Neuronal stem cell (in vitro differentiated cells): ENCODE data around the gene ROS1.

ENCODE experiments used
- DNase-seq: peaks from one replicate; pipeline ENCODE4 v3.0.0-alpha.2; 2013; ENCODE audit warnings: low spot score
- H2AFZ ChIP-seq: one replicate; pipeline ENCODE4 v1.6.1; 2013; ENCODE audit warnings: mild to moderate bottlenecking, low read length, inconsistent platforms
- H2AK5ac ChIP-seq: 2 replicates; pipeline ENCODE4 v1.6.1; 2013; ENCODE audit warnings: low read depth, mild to moderate bottlenecking, inconsistent platforms, low read length, moderate library complexity, mixed read lengths
- H2BK120ac ChIP-seq: 2 replicates; pipeline ENCODE4 v1.6.1; 2013; ENCODE audit warnings: low read depth, mild to moderate bottlenecking, inconsistent platforms, low read length, moderate library complexity, mixed read lengths
- H2BK12ac ChIP-seq: one replicate; pipeline ENCODE4 v1.6.1; 2013; ENCODE audit warnings: low read length, inconsistent platforms
- H2BK15ac ChIP-seq: 2 replicates; pipeline ENCODE4 v1.6.1; 2013; ENCODE audit warnings: mild to moderate bottlenecking, low read length, inconsistent platforms, mixed read lengths
- H2BK5ac ChIP-seq: one replicate; pipeline ENCODE4 v1.6.1; 2013; ENCODE audit warnings: inconsistent platforms, mild to moderate bottlenecking, low read length, moderate library complexity
- H3K14ac ChIP-seq: one replicate; pipeline ENCODE4 v1.6.1; 2013; ENCODE audit warnings: low read length, inconsistent platforms
- H3K18ac ChIP-seq: 2 replicates; pipeline ENCODE4 v1.6.1; 2013; ENCODE audit warnings: low read length, inconsistent platforms
- H3K23ac ChIP-seq: 2 replicates; pipeline ENCODE4 v1.6.1; 2013; ENCODE audit warnings: low read depth, mild to moderate bottlenecking, mixed read lengths, low read length, inconsistent platforms; ENCODE audit not compliant: poor library complexity
- H3K27ac ChIP-seq: replicated peaks from 3 replicates; pipeline ENCODE4 v1.5.1; 2013; ENCODE audit warnings: low read length, inconsistent platforms
- H3K27me3 ChIP-seq, 3 experiments: 2 replicates each; pipeline ENCODE4 v1.6.1; 2013; ENCODE audit warnings: low read length in 3 of 3, mild to moderate bottlenecking in 2 of 3, inconsistent platforms in 1 of 3, low read depth in 1 of 3, mixed read lengths in 1 of 3, moderate library complexity in 1 of 3; ENCODE audit not compliant: control insufficient read depth in 3 of 3, insufficient read depth in 3 of 3
- H3K36me3 ChIP-seq, 2 donors: replicated peaks in 1 of 2; 2 replicates each; pipeline ENCODE4 v1.6.1; 2013; ENCODE audit warnings: low read length in 2 of 2; ENCODE audit not compliant: control insufficient read depth in 2 of 2, insufficient read depth in 2 of 2
- H3K4ac ChIP-seq: 2 replicates; pipeline ENCODE4 v1.6.1; 2013; ENCODE audit warnings: inconsistent platforms, mild to moderate bottlenecking, low read length, moderate library complexity
- H3K4me1 ChIP-seq, 2 donors: 1 replicate in 1 of 2; 2 replicates in 1 of 2; pipeline ENCODE4 v1.6.1; 2013; ENCODE audit warnings: low read length in 2 of 2, low read depth in 1 of 2; ENCODE audit not compliant: control insufficient read depth in 2 of 2, insufficient read depth in 1 of 2
- H3K4me2 ChIP-seq: one replicate; pipeline ENCODE4 v1.6.1; 2013; ENCODE audit warnings: mild to moderate bottlenecking, low read length, inconsistent platforms; ENCODE audit not compliant: insufficient read depth, poor library complexity, severe bottlenecking
- H3K4me3 ChIP-seq, 2 donors: 2 replicates each; pipeline ENCODE4 v1.5.1; 2013; ENCODE audit warnings: low read length in 2 of 2, mild to moderate bottlenecking in 2 of 2, inconsistent platforms in 1 of 2, moderate library complexity in 1 of 2
- H3K79me1 ChIP-seq: one replicate; pipeline ENCODE4 v1.6.1; 2013; ENCODE audit warnings: low read depth, mild to moderate bottlenecking, inconsistent platforms, low read length, moderate library complexity
- H3K9ac ChIP-seq: one replicate; pipeline ENCODE4 v1.6.1; 2013; ENCODE audit warnings: mild to moderate bottlenecking, low read depth, low read length, inconsistent platforms; ENCODE audit not compliant: poor library complexity
- H3K9me3 ChIP-seq, 2 donors: replicated peaks in 1 of 2; 2 replicates each; pipeline versions ENCODE3 to v1.6.1; 2013; ENCODE audit warnings: low read length in 2 of 2, mild to moderate bottlenecking in 2 of 2, inconsistent platforms in 1 of 2, low read depth in 1 of 2, mixed read lengths in 1 of 2, moderate library complexity in 1 of 2; ENCODE audit not compliant: control insufficient read depth in 2 of 2, insufficient read depth in 1 of 2
- H4K8ac ChIP-seq: one replicate; pipeline ENCODE4 v1.6.1; 2013; ENCODE audit warnings: low read depth, mild to moderate bottlenecking, inconsistent platforms, low read length, moderate library complexity
- H4K91ac ChIP-seq: one replicate; pipeline ENCODE4 v1.6.1; 2013; ENCODE audit warnings: low read length, low read depth, mild to moderate bottlenecking, inconsistent platforms; ENCODE audit not compliant: poor library complexity
- WGBS, 2 donors: extraction: QIAGEN DNeasy Blood & Tissue Kit; methylation state at CpG; one replicate each; pipeline ENCODE4 v1.1.7; 2013; ENCODE audit warnings: missing lambda C conversion rate in 2 of 2, mixed read lengths in 1 of 2; ENCODE audit not compliant: insufficient read length in 2 of 2, insufficient replicate concordance in 1 of 2; ENCODE audit errors: extremely low coverage in 2 of 2; 5-methylcytosine and 5-hydroxymethylcytosine counted together

The ROS1 gene

DNA sequence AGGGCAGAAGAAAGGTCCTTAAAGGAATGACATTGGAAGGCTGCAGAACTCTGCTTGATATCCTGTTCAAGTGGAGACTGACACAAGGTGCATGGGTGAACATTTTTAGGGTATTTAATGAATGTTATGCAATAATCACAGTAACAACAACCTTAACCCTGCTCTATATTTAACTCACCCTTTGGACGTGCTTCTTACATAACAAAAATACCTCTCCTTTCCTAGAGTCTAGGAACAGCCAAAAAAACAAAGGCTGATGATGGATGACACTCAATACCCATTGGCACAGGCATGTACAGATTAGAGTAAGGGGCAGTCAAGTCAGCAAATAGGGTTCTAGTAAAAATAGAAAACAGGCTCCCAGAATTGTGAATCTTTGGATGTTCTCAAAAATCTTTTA lies 30.6 kb downstream of the ROS1 start:
- Histone ChIP-seq H3K9me3 (no peaks in the 10 kb centered on the region), H3K14ac (no peak overlapping the region), H3K9ac (no peak overlapping the region), H2BK15ac (no peak overlapping the region), H3K23ac (no peak overlapping the region), H2BK120ac (no peak overlapping the region), H4K91ac (no peak overlapping the region), H3K79me1 (no peaks in the 10 kb centered on the region), H3K4me1 (no peaks in the 10 kb centered on the region), H3K4me2 (no peak overlapping the region), H3K18ac (no peak overlapping the region), H2AK5ac (no peak overlapping the region), H2BK5ac (no peak overlapping the region), H3K4ac (no peak overlapping the region), H3K36me3 (no peaks in the 10 kb centered on the region), H2BK12ac (no peak overlapping the region), H3K27ac (no peak overlapping the region), H2AFZ (no peak overlapping the region), H3K4me3 (no peak overlapping the region), H4K8ac (no peak overlapping the region), H3K27me3 (no peaks in the 10 kb centered on the region)
- no CpG with 5 or more reads among the region's 1 CpG for WGBS, 2 donors
- no peak for DNase-seq

DNA sequence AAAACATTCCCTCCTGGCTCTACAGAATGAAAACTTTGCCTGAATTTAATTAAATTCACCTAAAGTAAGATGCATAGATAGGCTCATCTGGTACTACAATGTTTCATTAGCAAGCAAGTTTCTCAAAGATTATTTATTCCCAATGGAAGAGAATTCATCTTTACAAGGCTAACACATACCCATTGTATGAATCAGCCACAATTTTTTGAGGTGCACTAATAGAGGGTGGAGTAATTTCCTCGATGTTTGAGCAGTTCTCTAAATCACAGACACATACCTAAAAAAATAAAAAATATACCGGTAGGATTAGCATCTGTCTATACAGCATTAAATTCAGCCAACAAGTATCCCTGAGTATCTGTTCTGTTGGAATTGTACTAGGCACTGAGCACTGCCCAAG lies 32.7 kb downstream of the ROS1 start:
- no peak overlapping the region for H2BK12ac ChIP-seq
- no peak for DNase-seq
- no peaks in the 10 kb centered on the region for H3K27me3 ChIP-seq
- no peak overlapping the region for H3K14ac ChIP-seq
- no peak overlapping the region for H3K4me3 ChIP-seq
- no peak overlapping the region for H4K91ac ChIP-seq
- H3K4ac ChIP-seq = no peak overlapping the region
- no peak overlapping the region for H3K4me2 ChIP-seq
- H3K18ac ChIP-seq = no peak overlapping the region
- H2BK120ac ChIP-seq = no peak overlapping the region
- H2BK15ac ChIP-seq = no peak overlapping the region
- no peaks in the 10 kb centered on the region for H3K9me3 ChIP-seq
- no peak overlapping the region for H2AK5ac ChIP-seq
- H3K4me1 ChIP-seq = no peaks in the 10 kb centered on the region
- no peaks in the 10 kb centered on the region for H3K36me3 ChIP-seq
- H2BK5ac ChIP-seq = no peak overlapping the region
- no peak overlapping the region for H3K27ac ChIP-seq
- no peak overlapping the region for H3K23ac ChIP-seq
- no peak overlapping the region for H4K8ac ChIP-seq
- H3K9ac ChIP-seq = no peak overlapping the region
- no peak overlapping the region for H2AFZ ChIP-seq
- H3K79me1 ChIP-seq = no peaks in the 10 kb centered on the region
- WGBS, 2 donors = no CpG with 5 or more reads among the region's 2 CpGs

- Histone ChIP-seq H3K79me1 (no peaks in the 10 kb centered on the region), H2BK5ac (no peak overlapping the region), H3K9ac (no peak overlapping the region), H2BK12ac (no peak overlapping the region), H4K8ac (no peak overlapping the region), H3K4me1 (no peaks in the 10 kb centered on the region), H3K27me3 (no peaks in the 10 kb centered on the region), H2BK120ac (no peak overlapping the region), H3K18ac (no peak overlapping the region), H4K91ac (no peak overlapping the region), H3K4me2 (no peak overlapping the region), H3K4ac (no peak overlapping the region), H2AK5ac (no peak overlapping the region), H3K4me3 (no peak overlapping the region), H2AFZ (no peak overlapping the region), H3K23ac (no peak overlapping the region), H3K14ac (no peak overlapping the region), H3K36me3 (no peaks in the 10 kb centered on the region), H3K9me3 (no peaks in the 10 kb centered on the region), H2BK15ac (no peak overlapping the region), H3K27ac (no peak overlapping the region)
- no CpG with 5 or more reads among the region's 3 CpGs for WGBS, 2 donors
- DNase-seq = no peak
Observed at GRCh38 chr6:117391874-117392583, 33.7 kb downstream of the ROS1 start.

DNA sequence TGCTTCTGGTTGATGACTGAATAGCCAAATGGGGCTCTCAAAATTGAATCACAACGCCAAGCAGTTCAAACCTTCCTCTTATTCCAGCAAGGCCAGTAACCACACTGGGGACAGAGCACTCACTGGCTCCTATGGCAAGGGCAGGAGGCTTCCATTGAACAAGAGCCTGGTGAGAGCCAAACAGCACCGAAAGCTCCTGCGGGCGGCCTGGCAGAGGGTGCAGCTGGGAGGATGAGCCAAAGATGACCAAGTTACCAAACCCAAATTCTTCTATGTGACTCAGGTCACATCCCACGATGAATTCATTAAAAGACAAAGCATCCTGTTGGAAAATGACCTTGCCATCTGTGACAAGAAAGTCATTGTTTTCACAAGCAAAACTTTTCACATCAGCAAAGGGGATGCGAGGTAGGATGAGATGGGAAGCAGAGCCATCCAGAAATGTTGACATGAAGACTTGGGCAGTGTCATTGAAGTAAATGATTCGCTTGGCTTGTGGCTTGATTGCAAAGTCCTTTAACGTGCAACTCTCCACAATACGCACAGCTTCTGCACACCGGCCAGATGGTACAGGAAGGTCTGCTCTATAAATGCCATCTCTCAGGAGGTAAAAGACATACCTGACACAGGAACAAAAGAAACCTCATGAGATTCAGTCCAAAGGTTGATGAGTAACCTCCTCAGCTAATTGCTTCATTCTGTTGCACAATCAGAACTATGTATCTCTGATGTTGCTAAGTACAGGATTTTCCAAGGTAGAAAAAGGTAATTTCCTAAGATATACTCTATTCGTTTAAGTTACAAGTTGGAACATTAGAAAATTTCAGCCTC lies 36.3 kb downstream of the ROS1 start:
- H2BK15ac ChIP-seq = no peak overlapping the region
- no peak overlapping the region for H2BK12ac ChIP-seq
- no peak overlapping the region for H4K91ac ChIP-seq

More for the DNA sequence above, 36.3 kb downstream of the ROS1 start:
- no CpG with 5 or more reads among the region's 11 CpGs for WGBS, 2 donors
- Histone ChIP-seq H3K36me3 (no peaks in the 10 kb centered on the region), H3K18ac (no peak overlapping the region), H2BK120ac (no peak overlapping the region), H3K4me3 (no peak overlapping the region), H3K4me1 (no peaks in the 10 kb centered on the region), H3K27ac (no peak overlapping the region), H3K27me3 (no peaks in the 10 kb centered on the region), H2AFZ (no peak overlapping the region), H2AK5ac (no peak overlapping the region), H2BK5ac (no peak overlapping the region), H3K9ac (no peak overlapping the region), H3K79me1 (no peaks in the 10 kb centered on the region), H3K4me2 (no peak overlapping the region), H3K23ac (no peak overlapping the region), H3K4ac (no peak overlapping the region), H3K14ac (no peak overlapping the region), H4K8ac (no peak overlapping the region), H3K9me3 (no peaks in the 10 kb centered on the region)
- no peak for DNase-seq
